K562 (cell line): ENCODE measurements around the gene PTGIS. TPM values are rescaled to one million over a fixed set of nuclear protein-coding genes. Genes with fewer than 3 reads are reported as not detected.

Source experiments
- ETV1 ChIP-seq: fragments of 450-650 bp; conservative IDR thresholded peaks from 2 replicates; pipeline ENCODE4 v1.6.1; 2016; ENCODE audit warnings: missing genetic modification characterization, control low read depth, low read depth, missing compliant biosample characterization
- GABPB2 ChIP-seq: fragments of 250-450 bp; sonication (Bioruptor Pico); conservative IDR thresholded peaks from 2 replicates; pipeline ENCODE4 v1.5.1; 2021; ENCODE audit warnings: mild to moderate bottlenecking
- GTF2F1 ChIP-seq: IDR thresholded peaks from 2 replicates; pipeline ENCODE4 v1.6.1; 2011; ENCODE audit warnings: low read depth, low read length, improper control_type of control experiment
- NFYB ChIP-seq: IDR thresholded peaks from 2 replicates; pipeline ENCODE4 v1.6.1; 2011; ENCODE audit warnings: mild to moderate bottlenecking, moderate library complexity; ENCODE audit not compliant: insufficient read length; ENCODE audit errors: extremely low read depth
- NR4A1 ChIP-seq, 2 experiments: fragments of 250-450 bp in 1 of 2; fragments of 450-650 bp in 1 of 2; sonication (Bioruptor Pico) in 1 of 2; IDR thresholded peaks; 2 replicates each; pipeline versions ENCODE4 v1.4.0 to v1.6.1; 2016 to 2020; ENCODE audit warnings: mild to moderate bottlenecking in 2 of 2, missing compliant biosample characterization in 1 of 2, missing genetic modification characterization in 1 of 2, moderate library complexity in 1 of 2
- NRF1 ChIP-seq, 2 experiments: fragments of 450-650 bp; IDR thresholded peaks in 1 of 2; conservative IDR thresholded peaks in 1 of 2; 2 replicates each; pipeline ENCODE4 v1.6.1; 2014; ENCODE audit warnings: mild to moderate bottlenecking in 2 of 2
- RCOR1 ChIP-seq, 2 experiments: IDR thresholded peaks; 2 replicates each; pipeline ENCODE4 v1.6.1; 2012; ENCODE audit warnings: low read depth in 2 of 2, low read length in 2 of 2, borderline replicate concordance in 1 of 2, improper control_type of control experiment in 1 of 2
- TFAP4 ChIP-seq: sonication (generic); formaldehyde crosslinking; IDR thresholded peaks from 2 replicates; pipeline ENCODE4 v1.8.0; 2022; ENCODE audit warnings: missing genetic modification reagents, mild to moderate bottlenecking, moderate library complexity, borderline replicate concordance
- ZNF3 ChIP-seq: fragments of 250-450 bp; sonication (Bioruptor Pico); IDR thresholded peaks from 2 replicates; pipeline ENCODE4 v1.5.0; 2021; ENCODE audit warnings: mild to moderate bottlenecking, moderate library complexity
- ZNF584 ChIP-seq: fragments of 200-800 bp; sonication (Bioruptor generic); IDR thresholded peaks from 2 replicates; pipeline ENCODE4 v1.6.1; 2016; ENCODE audit warnings: low read depth, mild to moderate bottlenecking, missing genetic modification characterization, missing compliant biosample characterization
- polyA plus RNA-seq, 8 experiments: library from polyadenylated mRNA; depleted of rRNA in 4 of 8; stranded (reverse) in 5 of 8; unstranded in 3 of 8; fragments of >200 nt; fragmentation: Nextera tagmentation in 2 of 8; fragmentation: Illumina TruSeq in 1 of 8; extraction: Ambion mirVana in 2 of 8; extraction: Trizol in 1 of 8; gene quantifications; 2 replicates each; pipeline versions ENCODE4 v1.2.1 to v1.2.3, GENCODE V29; 2011 to 2014; ENCODE audit warnings: inconsistent platforms in 1 of 8, missing spikeins in 1 of 8
- total RNA-seq, 7 experiments: library from RNA; depleted of rRNA in 6 of 7; stranded (reverse); fragments of >200 nt in 6 of 7; fragmentation: Illumina TruSeq in 2 of 7; extraction: Trizol in 2 of 7; gene quantifications; 2 replicates each; pipeline versions ENCODE4 v1.2.1 to v1.2.3, GENCODE V29; 2011 to 2021; ENCODE audit warnings: low replicate concordance in 1 of 7
- TF ChIP-seq, protein P1 (sequence below): fragments of 450-650 bp; IDR thresholded peaks from one replicate; pipeline ENCODE4 v1.6.1; 2018; ENCODE audit warnings: mild to moderate bottlenecking, moderate library complexity; ENCODE audit not compliant: partially characterized antibody
- TF ChIP-seq, protein P2 (sequence below): sonication (generic); formaldehyde crosslinking; IDR thresholded peaks from 2 replicates; pipeline ENCODE4 v1.8.0; 2023; ENCODE audit warnings: missing genetic modification reagents, mild to moderate bottlenecking, borderline replicate concordance
- TF ChIP-seq, protein P3 (sequence below): sonication (generic); formaldehyde crosslinking; IDR thresholded peaks from 2 replicates; pipeline ENCODE4 v1.9.0; 2022; ENCODE audit warnings: mild to moderate bottlenecking, missing genetic modification reagents
- TF ChIP-seq, protein P4 (sequence below): fragments of 200-400 bp; formaldehyde crosslinking; IDR thresholded peaks from 2 replicates; pipeline ENCODE4 v1.6.1; 2017; ENCODE audit warnings: mild to moderate bottlenecking, low read depth, low read length, moderate library complexity

Gene PTGIS
- total and polyA plus RNA-seq, 9 of the 15 experiments (the other 6 are each of a cell fraction or from before 2014, with no cell fraction given) = not detected

DNA sequence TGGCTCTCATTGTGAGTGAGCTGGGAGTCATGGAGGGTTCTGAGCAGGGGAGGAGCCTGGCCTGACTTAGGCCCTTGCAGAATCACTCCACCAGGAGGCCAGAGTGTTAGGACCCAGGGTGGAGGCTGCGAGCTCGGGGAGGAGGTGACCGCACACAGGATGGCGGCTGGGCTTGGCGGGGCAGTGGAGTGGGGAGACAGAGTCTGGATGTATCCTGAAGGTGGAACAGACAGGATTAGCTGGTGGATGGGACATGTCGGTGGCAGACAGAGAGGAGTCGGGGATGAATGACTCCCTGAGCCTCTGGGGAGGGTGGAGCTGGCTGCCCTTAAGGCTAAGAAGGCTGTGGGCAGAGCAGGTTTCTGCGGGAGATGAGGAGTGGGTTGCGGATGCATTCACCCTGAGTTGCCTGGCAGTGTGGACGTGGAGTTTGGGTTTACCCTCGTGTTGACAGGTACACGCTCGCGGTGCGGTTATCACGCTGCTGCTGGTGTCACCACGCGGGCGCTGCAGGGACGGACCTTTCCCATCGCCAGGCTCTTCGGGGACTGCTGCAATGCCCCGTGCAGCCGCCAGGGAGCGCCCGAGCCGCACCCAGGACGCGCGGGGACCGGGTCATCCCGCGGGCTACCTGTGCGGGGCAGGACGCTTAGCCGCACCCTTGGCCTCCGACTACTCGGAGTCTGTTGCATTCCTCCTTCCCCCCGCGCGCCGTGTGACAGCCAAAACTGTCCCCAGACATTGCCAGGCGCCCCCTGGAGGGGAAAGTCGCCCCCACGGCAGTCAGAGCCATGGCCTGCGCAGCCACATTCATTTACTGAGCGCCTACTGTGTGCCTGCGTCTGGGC, 43.0 kb upstream of the PTGIS start (continued):
- TF ChIP-seq ZNF3 (no peak), NR4A1 (CRISPR knock-in tag; IDR thresholded peaks at IDR 0.05) (no peak), NR4A1 (tag; IDR thresholded peaks at IDR 0.05) (no peak), ETV1 (tag) (no peak), ZNF584 (CRISPR knock-in tag) (no peak), GABPB2 (CRISPR knock-in tag) (no peak), RCOR1 (IDR thresholded peaks at IDR 0.05; ENCODE audit: borderline replicate concordance in 1 of 2, low read depth in 2 of 2, low read length in 2 of 2) (peak in 1 of 2 experiments; percentile 85; a peak in 2 of 4 replicates), GTF2F1 (no peak; the same call in 1 of the 2 replicates), NRF1 (conservative IDR thresholded peaks at IDR 0.05 in 1 of 2, IDR thresholded peaks at IDR 0.05 in 1 of 2) (peak; percentile 66 to 74), NFYB (no peak), TFAP4 (peak; percentile 79; the same call in 1 of the 2 replicates)
- TF ChIP-seq, protein P1, sequence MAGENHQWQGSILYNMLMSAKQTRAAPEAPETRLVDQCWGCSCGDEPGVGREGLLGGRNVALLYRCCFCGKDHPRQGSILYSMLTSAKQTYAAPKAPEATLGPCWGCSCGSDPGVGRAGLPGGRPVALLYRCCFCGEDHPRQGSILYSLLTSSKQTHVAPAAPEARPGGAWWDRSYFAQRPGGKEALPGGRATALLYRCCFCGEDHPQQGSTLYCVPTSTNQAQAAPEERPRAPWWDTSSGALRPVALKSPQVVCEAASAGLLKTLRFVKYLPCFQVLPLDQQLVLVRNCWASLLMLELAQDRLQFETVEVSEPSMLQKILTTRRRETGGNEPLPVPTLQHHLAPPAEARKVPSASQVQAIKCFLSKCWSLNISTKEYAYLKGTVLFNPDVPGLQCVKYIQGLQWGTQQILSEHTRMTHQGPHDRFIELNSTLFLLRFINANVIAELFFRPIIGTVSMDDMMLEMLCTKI = no peak
- TF ChIP-seq, protein P2, sequence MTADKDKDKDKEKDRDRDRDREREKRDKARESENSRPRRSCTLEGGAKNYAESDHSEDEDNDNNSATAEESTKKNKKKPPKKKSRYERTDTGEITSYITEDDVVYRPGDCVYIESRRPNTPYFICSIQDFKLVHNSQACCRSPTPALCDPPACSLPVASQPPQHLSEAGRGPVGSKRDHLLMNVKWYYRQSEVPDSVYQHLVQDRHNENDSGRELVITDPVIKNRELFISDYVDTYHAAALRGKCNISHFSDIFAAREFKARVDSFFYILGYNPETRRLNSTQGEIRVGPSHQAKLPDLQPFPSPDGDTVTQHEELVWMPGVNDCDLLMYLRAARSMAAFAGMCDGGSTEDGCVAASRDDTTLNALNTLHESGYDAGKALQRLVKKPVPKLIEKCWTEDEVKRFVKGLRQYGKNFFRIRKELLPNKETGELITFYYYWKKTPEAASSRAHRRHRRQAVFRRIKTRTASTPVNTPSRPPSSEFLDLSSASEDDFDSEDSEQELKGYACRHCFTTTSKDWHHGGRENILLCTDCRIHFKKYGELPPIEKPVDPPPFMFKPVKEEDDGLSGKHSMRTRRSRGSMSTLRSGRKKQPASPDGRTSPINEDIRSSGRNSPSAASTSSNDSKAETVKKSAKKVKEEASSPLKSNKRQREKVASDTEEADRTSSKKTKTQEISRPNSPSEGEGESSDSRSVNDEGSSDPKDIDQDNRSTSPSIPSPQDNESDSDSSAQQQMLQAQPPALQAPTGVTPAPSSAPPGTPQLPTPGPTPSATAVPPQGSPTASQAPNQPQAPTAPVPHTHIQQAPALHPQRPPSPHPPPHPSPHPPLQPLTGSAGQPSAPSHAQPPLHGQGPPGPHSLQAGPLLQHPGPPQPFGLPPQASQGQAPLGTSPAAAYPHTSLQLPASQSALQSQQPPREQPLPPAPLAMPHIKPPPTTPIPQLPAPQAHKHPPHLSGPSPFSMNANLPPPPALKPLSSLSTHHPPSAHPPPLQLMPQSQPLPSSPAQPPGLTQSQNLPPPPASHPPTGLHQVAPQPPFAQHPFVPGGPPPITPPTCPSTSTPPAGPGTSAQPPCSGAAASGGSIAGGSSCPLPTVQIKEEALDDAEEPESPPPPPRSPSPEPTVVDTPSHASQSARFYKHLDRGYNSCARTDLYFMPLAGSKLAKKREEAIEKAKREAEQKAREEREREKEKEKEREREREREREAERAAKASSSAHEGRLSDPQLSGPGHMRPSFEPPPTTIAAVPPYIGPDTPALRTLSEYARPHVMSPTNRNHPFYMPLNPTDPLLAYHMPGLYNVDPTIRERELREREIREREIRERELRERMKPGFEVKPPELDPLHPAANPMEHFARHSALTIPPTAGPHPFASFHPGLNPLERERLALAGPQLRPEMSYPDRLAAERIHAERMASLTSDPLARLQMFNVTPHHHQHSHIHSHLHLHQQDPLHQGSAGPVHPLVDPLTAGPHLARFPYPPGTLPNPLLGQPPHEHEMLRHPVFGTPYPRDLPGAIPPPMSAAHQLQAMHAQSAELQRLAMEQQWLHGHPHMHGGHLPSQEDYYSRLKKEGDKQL (CRISPR knock-in tag) = no peak
- TF ChIP-seq, protein P3, sequence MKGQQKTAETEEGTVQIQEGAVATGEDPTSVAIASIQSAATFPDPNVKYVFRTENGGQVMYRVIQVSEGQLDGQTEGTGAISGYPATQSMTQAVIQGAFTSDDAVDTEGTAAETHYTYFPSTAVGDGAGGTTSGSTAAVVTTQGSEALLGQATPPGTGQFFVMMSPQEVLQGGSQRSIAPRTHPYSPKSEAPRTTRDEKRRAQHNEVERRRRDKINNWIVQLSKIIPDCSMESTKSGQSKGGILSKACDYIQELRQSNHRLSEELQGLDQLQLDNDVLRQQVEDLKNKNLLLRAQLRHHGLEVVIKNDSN = peak; percentile 45
- TF ChIP-seq, protein P4, sequence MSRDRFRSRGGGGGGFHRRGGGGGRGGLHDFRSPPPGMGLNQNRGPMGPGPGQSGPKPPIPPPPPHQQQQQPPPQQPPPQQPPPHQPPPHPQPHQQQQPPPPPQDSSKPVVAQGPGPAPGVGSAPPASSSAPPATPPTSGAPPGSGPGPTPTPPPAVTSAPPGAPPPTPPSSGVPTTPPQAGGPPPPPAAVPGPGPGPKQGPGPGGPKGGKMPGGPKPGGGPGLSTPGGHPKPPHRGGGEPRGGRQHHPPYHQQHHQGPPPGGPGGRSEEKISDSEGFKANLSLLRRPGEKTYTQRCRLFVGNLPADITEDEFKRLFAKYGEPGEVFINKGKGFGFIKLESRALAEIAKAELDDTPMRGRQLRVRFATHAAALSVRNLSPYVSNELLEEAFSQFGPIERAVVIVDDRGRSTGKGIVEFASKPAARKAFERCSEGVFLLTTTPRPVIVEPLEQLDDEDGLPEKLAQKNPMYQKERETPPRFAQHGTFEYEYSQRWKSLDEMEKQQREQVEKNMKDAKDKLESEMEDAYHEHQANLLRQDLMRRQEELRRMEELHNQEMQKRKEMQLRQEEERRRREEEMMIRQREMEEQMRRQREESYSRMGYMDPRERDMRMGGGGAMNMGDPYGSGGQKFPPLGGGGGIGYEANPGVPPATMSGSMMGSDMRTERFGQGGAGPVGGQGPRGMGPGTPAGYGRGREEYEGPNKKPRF = no peak
